ENCODE data around the gene TUBA1C.

- no peak for TF ChIP-seq CTCF (IDR thresholded peaks at IDR 0.05)
- TF ChIP-seq EZH2phosphoT487 (IDR thresholded peaks at IDR 0.05) = no peak
Measured at GRCh38 chr12:49223122-49223521, 41.8 kb upstream of the TUBA1C start.

Measured in neural progenitor cell (in vitro differentiated cells).